GM12873 (cell line): ENCODE measurements around the gene FAM111A.

ENCODE experiments used
- TF ChIP-seq, protein P1 (sequence below): IDR thresholded peaks from 2 replicates; pipeline ENCODE4 v1.5.1; 2012; ENCODE audit warnings: low read depth, mild to moderate bottlenecking, moderate library complexity, low read length, control low read depth; ENCODE audit not compliant: insufficient read depth; ENCODE audit errors: missing control alignments

The FAM111A gene

GRCh38 chr11:59141673-59142460, 789 bp upstream of the FAM111A start:
- TF ChIP-seq, protein P1, sequence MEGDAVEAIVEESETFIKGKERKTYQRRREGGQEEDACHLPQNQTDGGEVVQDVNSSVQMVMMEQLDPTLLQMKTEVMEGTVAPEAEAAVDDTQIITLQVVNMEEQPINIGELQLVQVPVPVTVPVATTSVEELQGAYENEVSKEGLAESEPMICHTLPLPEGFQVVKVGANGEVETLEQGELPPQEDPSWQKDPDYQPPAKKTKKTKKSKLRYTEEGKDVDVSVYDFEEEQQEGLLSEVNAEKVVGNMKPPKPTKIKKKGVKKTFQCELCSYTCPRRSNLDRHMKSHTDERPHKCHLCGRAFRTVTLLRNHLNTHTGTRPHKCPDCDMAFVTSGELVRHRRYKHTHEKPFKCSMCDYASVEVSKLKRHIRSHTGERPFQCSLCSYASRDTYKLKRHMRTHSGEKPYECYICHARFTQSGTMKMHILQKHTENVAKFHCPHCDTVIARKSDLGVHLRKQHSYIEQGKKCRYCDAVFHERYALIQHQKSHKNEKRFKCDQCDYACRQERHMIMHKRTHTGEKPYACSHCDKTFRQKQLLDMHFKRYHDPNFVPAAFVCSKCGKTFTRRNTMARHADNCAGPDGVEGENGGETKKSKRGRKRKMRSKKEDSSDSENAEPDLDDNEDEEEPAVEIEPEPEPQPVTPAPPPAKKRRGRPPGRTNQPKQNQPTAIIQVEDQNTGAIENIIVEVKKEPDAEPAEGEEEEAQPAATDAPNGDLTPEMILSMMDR, result no peak

DNA sequence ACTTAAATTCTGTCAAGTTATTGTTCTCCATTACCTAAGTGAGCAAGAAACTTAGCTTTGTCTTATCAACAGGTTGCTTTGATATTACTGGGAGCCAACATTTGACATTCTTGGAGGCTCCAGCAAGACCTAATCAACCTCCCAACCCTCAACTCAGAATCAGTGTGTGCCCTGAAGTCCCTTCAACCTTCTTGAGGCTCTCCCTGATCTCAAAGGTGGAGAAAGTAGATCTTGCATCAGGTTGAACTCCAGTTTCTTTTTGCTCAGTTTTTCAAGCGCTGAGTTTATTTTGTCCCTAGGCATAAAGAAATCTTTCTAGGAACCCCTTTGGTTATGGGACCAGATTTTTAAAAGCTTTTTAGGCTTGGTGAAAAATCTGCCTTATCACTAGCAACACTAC, 1.4 kb downstream of the FAM111A start:
- TF ChIP-seq, protein P1, result no peak

DNA sequence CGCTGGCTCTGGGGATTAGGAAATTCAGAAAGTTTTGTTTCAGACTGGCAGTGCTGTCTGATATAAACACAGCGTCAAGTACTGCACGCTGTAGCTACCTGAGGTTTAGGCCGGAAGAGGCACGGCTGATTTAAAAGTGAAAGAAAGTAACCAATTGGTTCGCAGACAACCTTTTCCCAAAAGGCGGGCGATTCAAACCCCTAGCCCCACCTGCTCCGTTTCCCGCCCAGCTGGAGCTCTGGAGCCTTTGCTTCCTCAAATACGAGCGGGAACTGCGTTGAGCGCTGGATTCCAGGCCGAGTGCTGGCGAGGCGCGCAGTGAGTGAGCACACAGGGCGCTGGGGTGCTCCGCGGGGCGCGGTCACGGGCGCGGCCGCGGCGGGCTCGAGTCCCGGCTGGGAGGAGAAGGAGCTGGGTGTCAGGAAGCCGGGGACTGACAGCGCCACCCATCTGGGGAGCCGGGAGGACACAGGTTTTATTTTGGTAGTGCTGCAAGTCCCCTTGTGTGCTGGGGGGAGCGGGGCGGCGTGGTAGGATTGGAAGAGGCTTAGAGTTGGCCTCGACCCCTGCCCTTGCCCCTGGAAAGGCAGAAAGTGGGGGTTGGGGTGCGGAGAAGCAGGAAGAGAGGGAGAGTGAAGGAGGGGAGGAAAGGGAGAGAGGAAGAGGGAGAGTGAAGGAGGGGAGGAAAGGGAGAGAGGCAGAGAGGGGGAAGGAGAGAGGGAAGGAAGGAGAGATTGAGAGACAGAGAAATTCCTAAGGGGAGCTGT, 2.1 kb downstream of the FAM111A start:
- TF ChIP-seq, protein P1, result peak; percentile 42

DNA sequence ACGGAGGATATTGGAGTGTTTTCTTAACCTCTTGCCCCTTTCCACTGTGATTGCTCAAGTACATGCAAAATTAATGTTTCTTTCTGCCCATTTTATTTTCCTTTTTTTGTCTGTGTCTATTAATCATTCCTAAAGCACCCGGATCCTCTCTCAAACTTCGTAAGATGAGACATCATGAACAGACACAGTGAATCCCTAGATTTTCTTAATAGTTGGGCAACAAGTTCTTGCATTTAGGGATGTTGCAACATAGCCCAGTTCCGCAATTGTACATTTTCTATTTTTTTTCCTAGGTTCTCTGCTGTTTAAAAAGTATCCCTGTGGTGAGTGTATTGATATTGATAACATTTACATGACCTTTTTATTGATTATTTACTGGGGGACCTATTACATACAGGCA, 2.9 kb downstream of the FAM111A start:
- TF ChIP-seq, protein P1, result no peak

DNA sequence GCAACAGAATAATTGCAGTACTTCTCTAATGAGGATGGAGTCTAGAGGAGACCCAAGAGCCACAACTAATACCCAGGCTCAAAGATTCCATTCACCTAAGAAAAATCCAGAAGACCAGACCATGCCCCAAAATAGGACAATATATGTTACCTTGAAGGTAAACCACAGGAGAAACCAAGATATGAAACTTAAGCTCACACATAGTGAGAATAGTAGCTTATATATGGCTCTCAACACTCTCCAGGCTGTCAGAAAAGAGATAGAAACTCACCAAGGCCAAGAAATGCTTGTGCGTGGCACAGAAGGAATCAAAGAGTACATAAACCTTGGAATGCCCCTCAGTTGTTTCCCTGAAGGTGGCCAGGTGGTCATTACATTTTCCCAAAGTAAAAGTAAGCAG, 9.1 kb downstream of the FAM111A start:
- TF ChIP-seq, protein P1, result no peak

DNA sequence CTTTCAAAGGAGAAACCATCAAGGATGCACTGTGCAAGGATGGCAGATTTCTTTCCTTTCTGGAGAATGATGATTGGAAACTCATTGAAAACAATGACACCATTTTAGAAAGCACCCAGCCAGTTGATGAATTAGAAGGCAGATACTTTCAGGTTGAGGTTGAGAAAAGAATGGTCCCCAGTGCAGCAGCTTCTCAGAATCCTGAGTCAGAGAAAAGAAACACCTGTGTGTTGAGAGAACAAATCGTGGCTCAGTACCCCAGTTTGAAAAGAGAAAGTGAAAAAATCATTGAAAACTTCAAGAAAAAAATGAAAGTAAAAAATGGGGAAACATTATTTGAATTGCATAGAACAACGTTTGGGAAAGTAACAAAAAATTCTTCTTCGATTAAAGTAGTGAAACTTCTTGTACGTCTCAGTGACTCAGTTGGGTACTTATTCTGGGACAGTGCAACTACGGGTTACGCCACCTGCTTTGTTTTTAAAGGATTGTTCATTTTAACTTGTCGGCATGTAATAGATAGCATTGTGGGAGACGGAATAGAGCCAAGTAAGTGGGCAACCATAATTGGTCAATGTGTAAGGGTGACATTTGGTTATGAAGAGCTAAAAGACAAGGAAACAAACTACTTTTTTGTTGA, 9.8 kb downstream of the FAM111A start:
- TF ChIP-seq, protein P1, result no peak

DNA sequence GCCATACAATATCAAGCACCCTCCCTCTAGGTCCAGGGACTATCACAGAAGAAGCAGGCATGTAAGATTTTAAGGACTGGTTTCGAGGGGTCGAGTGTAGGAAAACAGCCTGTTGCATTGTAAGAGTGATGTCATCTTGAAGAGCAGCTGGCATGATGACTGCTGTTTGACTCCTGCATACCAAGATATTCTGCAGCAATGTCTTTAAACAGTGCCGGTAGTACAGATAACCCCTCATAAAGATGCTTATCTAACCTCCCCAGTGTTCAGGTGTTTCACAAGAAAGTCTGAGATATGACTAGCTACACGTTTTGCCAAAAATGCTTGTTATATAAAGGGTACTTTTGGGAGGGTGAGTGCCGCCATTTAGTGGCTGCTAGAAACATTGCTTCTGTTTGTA, 12.0 kb downstream of the FAM111A start:
- TF ChIP-seq, protein P1, result no peak
